Lung microvascular endothelial cell (primary cell): ENCODE data around the gene SLITRK3. TPM values are rescaled to one million over a fixed set of nuclear protein-coding genes. Genes with fewer than 3 reads are reported as not detected.
"Not testable (repeated sequence)": the region's sequence is repeated elsewhere in the genome, so short reads cannot be mapped to it uniquely, and the experiment has no call there.

ENCODE experiments used
- DNase-seq, 2 donors: peaks; one replicate each; pipeline versions ENCODE4 v3.0.0 to v3.0.0-alpha.2; 2010; ENCODE audit warnings: low read depth in 2 of 2
- total RNA-seq: library from RNA; depleted of rRNA; stranded (reverse); fragments of >200 nt; gene quantifications from 2 replicates; pipeline ENCODE4 v1.2.1, GENCODE V29; 2014

Gene SLITRK3
- total RNA-seq, 1 donor from 2014 or later: not detected

- no peak for DNase-seq
Observed at GRCh38 chr3:165193366-165194254, 2.6 kb downstream of the SLITRK3 start.

DNA sequence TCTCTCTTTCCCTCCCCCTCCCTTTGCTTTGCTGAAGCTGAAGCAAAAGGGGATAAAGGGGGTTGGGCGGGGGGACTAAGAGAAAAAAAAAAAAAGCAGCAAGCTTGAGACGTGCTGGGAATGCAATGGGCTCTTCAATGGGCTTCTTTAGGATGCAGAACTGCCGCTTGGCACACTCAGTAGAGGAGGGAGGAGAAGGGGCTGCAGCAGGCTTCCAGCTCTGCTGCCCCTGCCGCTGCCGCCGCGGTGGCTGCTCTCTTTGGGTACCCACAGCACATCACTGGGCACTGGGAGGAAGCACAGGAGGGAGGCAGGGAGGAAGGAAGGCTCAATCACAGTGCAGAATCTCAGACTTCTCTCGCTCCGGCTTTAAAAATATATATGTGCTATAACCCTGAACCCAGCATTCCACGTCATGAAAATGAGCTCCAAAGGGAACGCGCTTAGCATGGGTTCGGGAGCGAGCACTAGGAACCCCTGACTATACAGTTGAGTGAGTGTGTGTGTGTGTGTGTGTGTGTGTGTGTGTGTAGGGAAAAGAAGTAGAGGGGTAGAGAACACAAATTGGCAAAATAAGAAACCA, 3.5 kb downstream of the SLITRK3 start:
- no peak for DNase-seq

DNA sequence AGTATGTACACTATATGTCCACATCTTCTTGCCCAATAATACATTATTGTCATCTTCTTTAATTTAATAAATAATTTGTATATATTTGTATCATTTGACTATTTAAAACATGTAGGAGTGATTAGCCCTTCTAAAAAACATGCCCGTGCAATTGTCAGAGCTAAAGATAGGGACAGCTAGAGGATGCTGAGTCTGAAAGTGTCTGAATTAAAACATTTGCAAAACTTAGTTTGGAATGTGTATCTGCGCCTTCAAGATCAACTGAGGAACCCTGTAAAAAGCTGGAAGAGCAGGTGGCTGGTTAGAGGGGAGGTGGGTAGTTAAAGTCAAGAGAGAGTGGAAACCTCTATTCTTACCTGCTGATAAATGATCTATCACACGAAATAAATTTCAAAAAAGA, 4.7 kb downstream of the SLITRK3 start:
- no peak for DNase-seq

DNA sequence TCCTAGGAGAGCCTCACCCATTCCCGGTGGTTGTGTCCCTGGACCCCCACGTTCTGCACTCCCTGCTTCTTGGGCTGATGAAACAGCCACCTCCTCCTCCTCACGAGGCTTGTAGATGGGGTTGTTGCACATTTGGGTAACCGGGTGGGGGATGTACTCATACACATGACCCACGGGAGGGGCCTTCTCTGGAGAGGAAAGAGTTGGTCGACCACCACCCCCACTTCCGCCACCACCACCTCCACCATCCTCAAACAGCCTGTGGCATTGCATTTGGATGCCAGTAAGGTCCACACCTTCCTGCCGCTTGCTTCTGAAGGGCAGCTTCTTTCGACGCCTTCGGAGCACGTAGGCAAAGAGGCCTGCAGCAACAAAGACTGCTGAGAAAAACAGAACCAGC, 7.7 kb downstream of the SLITRK3 start:
- no peak for DNase-seq

- DNase-seq: peak; percentile 55 to 64
Observed at GRCh38 chr3:165185707-165186327, 10.4 kb downstream of the SLITRK3 start.

DNA sequence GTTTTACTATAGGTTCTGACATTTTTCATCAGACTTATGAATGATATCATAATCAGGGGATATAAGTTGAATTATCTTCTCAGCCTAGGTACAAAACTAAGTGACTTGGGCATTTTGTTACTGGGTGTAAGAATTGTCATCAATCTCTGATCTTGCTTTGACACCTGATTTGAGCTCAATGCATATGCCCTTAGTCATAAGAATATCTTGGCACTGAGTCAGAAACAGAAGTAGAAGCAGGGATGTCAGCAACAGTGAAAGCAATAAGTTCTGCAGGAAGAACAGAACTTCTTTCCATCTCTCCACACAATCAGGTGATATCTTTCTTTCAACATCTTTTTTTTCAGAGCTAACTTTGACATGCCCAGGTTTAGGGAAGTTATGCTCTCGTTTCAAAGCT, 14.6 kb downstream of the SLITRK3 start:
- DNase-seq: no peak

DNA sequence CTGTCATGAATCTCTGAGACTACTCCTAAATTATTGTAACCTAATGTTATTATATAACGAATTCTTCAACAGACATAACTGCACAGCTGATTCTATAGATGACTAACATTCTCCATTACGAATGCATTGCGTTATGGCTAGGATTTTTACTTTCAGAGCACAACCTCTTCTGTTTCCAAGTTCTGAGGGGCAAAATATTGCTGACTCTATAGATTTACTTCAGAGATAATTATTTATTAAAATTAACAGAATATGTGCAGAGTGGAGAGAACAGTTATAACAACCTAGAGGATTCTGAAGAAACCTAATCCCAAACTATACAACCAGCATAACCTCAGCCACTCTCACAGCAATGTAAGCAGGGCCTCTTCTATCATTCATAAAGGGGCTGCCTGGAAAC, 25.9 kb downstream of the SLITRK3 start:
- DNase-seq: no peak

GRCh38 chr3:165169368-165169767, 26.8 kb downstream of the SLITRK3 start:
- DNase-seq: no peak

GRCh38 chr3:165162883-165163282, 33.3 kb downstream of the SLITRK3 start:
- DNase-seq: no peak

- DNase-seq: no peak
Observed at GRCh38 chr3:165159760-165160421, 36.3 kb downstream of the SLITRK3 start.

DNA sequence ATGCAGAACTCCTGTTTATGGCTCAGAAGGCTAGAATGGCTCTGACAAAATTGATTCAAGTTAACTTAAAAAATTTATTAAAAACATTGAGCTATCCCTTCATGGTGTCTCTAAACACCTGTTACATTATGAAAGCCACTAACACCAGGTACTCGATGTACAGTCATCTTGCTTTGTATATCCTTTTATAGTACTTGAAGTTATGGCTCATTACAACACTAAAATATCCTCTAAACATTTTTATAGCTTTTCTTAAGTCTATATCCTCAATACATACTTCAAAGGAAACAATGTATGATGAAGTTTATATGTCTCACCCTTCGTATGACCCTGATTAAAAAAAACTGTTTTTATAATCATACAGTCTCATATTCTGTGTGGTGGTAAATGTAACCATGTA, 38.2 kb downstream of the SLITRK3 start:
- DNase-seq: no peak

DNA sequence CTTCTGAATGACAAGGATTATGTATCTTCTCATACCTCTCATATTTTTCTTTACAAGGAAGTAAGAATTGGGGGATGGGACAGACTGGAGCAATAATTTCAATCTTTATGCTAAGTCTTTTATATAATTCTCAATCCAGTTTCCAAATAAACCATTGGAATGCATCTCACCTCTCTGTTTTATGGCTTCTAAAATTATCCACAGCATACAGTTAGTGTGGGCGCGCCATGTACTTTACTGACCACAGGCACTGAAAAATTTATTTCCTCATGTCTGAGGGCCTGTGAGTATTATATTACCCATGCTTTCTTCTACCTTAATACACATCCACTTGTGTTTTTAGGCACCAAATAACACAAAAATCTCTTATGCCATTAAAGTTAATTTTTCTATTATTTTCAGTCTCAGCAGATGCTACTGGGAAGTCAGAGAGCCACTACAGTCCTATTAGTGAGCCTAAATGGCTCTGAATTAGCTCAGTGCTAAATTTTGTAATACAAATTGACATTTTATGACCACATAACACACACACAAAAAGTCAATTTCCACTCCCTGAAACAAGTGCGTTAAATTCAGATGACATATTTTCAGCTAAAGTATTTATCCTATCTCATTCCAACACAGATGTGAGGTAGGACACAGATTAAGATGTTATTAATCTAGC, 39.3 kb downstream of the SLITRK3 start:
- DNase-seq: no peak

DNA sequence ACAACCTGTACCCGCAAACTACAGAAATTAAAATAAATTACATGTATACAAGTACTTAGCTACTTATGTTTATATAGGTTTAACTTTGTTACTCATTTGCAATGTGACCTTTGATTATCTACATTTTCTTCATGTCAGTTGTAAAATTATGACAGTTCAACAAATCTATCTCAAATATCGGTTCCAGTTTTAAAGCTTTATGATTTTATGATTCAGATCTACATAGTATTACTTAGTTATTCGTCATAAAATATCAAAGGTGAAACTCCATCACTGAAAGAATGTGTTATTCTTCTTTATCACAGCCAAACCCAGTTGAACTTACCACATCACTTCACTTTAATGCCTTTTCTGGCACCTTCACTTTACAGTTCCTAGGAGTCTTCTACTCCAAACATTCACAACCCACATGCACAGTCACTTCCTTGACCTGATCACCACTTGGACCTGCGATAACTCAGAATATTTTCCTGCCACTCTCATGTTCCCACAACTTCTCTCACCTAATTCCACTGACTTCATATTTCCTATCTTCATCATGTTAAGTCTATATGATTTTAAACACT, 47.2 kb downstream of the SLITRK3 start:
- DNase-seq: no peak

DNA sequence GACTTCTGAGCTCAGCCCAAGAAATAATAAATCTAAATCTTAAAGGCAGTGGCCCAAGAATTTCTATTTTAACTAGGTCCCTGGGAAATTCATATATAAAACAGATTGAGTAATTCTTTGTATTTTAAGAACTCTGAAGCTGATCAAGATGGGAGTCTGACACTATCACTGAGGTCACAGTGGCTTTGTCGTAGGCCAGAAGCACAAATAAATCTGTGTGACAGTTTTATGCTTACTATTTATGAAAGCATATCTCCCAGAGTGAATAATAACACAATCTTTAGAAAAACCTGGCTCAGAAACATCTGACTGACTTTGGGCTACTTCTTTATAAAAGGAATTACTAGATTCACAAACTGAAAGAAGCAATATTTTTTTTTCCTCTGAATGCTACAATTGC, 51.9 kb downstream of the SLITRK3 start:
- DNase-seq: no peak

- not testable (repeated sequence) for DNase-seq
Observed at GRCh38 chr3:165139918-165140317, 56.3 kb downstream of the SLITRK3 start.

Other genes starting within 250 kb of the SLITRK3 start
- not detected in 2 replicates for gene SI, start 117.9 kb downstream of the SLITRK3 start, total RNA-seq